SU-DHL-6 (cell line): ENCODE results near the gene FAM107B.

ENCODE experiments used
- H2AFZ ChIP-seq: fragments of 200-600 bp; sonication (generic); 2 replicates; pipeline ENCODE4 v1.6.1; 2014; ENCODE audit warnings: low read depth, mild to moderate bottlenecking, moderate library complexity, mixed read lengths, antibody characterized with exemption, low read length; ENCODE audit not compliant: severe bottlenecking
- H3F3A ChIP-seq: fragments of 200-600 bp; shearing (Covaris generic); 2 replicates; pipeline ENCODE4 v1.6.0; 2016; ENCODE audit warnings: antibody characterized with exemption, mild to moderate bottlenecking; ENCODE audit not compliant: insufficient read depth
- H3K27ac ChIP-seq: fragments of 200-600 bp; sonication (generic); 2 replicates; pipeline ENCODE4 v1.5.1; 2016; ENCODE audit warnings: low read depth, mild to moderate bottlenecking, low read length, moderate library complexity, mixed read lengths
- H3K27me3 ChIP-seq: fragments of 200-600 bp; sonication (generic), shearing (Covaris generic); 2 replicates; pipeline ENCODE4 v1.6.0; 2014; ENCODE audit warnings: mild to moderate bottlenecking, low read length
- H3K36me3 ChIP-seq: fragments of 200-600 bp; sonication (generic); 2 replicates; pipeline ENCODE4 v1.6.1; 2014; ENCODE audit warnings: mild to moderate bottlenecking, low read length, mixed read lengths
- H3K4me2 ChIP-seq: fragments of 300-600, 200-600 bp; shearing (Covaris generic), sonication (generic); 2 replicates; pipeline ENCODE4 v1.6.0; 2014; ENCODE audit warnings: low read length, low read depth, mild to moderate bottlenecking; ENCODE audit not compliant: poor library complexity, severe bottlenecking
- H3K4me3 ChIP-seq: fragments of 200-600 bp; sonication (generic); 2 replicates; pipeline ENCODE4 v1.5.1; 2014; ENCODE audit warnings: antibody characterized with exemption, low read length, mild to moderate bottlenecking, mixed read lengths; ENCODE audit not compliant: insufficient read depth, poor library complexity, severe bottlenecking
- H3K79me2 ChIP-seq: fragments of 200-600 bp; sonication (generic); 2 replicates; pipeline ENCODE4 v1.6.1; 2014; ENCODE audit warnings: mild to moderate bottlenecking, low read length, moderate library complexity; ENCODE audit not compliant: insufficient read depth
- H3K9ac ChIP-seq: fragments of 200-600 bp; sonication (generic); 2 replicates; pipeline ENCODE4 v1.7.0; 2014; ENCODE audit warnings: mild to moderate bottlenecking, low read length
- H3K9me2 ChIP-seq: fragments of 200-600 bp; sonication (generic); replicated peaks from 2 replicates; pipeline ENCODE4 v1.6.1; 2014; ENCODE audit warnings: low read length; ENCODE audit not compliant: insufficient read depth
- H3K9me3 ChIP-seq: fragments of 200-600 bp; sonication (generic); 2 replicates; pipeline ENCODE4 v1.6.1; 2014; ENCODE audit warnings: low read length, mixed read lengths; ENCODE audit not compliant: insufficient read depth
- H4K20me1 ChIP-seq: fragments of 200-600 bp; sonication (generic); 2 replicates; pipeline ENCODE4 v1.6.1; 2014; ENCODE audit warnings: low read depth, mild to moderate bottlenecking, antibody characterized with exemption, low read length, moderate library complexity, mixed read lengths
- EZH2phosphoT487 ChIP-seq: fragments of 200-600 bp; sonication (generic), shearing (Covaris generic); conservative IDR thresholded peaks from 2 replicates; pipeline ENCODE4 v1.6.1; 2018; ENCODE audit warnings: mild to moderate bottlenecking, antibody characterized with exemption, low read length, moderate library complexity, mixed read lengths
- TF ChIP-seq, protein P1 (sequence below): fragments of 200-600 bp; sonication (generic); IDR thresholded peaks from one replicate; pipeline ENCODE4 v1.5.1; 2017; ENCODE audit warnings: antibody characterized with exemption, mild to moderate bottlenecking, low read length, moderate library complexity; ENCODE audit not compliant: insufficient read depth, poor library complexity, severe bottlenecking

FAM107B gene

DNA sequence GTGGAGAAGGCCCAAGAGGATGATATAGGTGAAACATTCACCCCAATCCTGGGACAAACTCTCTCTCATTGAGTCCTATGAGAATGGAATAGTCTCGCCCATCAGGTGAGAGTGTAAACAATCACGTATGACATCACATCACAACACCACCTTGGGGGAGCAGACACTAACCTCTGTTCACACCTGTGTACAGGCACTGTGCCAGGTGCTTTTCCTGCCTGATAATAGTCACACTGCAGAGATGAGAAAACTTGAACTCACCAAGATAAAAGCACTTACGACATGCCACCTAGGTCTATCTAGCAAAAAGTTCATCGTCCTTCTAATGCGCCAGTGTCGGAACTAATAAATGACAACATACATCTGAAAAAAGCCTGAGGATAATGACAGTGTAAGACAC lies 187.8 kb downstream of the FAM107B start:
- Histone ChIP-seq H3K27ac (peak overlapping the region; percentile 55; the same call in 1 of the 2 replicates), H3K27me3 (no peaks in the 10 kb centered on the region), H3K4me2 (peak overlapping the region; percentile 34), H3K79me2 (peaks cover 100% of the 10 kb centered on the region), H2AFZ (no peak overlapping the region), H3K36me3 (peaks cover 22% of the 10 kb centered on the region), H4K20me1 (peaks cover 35% of the 10 kb centered on the region; the same call in 1 of the 2 replicates), H3K9me3 (no peaks in the 10 kb centered on the region), H3K4me3 (no peak overlapping the region), H3K9me2 (no peaks in the 10 kb centered on the region), H3K9ac (no peak overlapping the region), H3F3A (peaks cover 36% of the 10 kb centered on the region)
- no peak for TF ChIP-seq EZH2phosphoT487
- TF ChIP-seq, protein P1, sequence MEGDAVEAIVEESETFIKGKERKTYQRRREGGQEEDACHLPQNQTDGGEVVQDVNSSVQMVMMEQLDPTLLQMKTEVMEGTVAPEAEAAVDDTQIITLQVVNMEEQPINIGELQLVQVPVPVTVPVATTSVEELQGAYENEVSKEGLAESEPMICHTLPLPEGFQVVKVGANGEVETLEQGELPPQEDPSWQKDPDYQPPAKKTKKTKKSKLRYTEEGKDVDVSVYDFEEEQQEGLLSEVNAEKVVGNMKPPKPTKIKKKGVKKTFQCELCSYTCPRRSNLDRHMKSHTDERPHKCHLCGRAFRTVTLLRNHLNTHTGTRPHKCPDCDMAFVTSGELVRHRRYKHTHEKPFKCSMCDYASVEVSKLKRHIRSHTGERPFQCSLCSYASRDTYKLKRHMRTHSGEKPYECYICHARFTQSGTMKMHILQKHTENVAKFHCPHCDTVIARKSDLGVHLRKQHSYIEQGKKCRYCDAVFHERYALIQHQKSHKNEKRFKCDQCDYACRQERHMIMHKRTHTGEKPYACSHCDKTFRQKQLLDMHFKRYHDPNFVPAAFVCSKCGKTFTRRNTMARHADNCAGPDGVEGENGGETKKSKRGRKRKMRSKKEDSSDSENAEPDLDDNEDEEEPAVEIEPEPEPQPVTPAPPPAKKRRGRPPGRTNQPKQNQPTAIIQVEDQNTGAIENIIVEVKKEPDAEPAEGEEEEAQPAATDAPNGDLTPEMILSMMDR: no peak

DNA sequence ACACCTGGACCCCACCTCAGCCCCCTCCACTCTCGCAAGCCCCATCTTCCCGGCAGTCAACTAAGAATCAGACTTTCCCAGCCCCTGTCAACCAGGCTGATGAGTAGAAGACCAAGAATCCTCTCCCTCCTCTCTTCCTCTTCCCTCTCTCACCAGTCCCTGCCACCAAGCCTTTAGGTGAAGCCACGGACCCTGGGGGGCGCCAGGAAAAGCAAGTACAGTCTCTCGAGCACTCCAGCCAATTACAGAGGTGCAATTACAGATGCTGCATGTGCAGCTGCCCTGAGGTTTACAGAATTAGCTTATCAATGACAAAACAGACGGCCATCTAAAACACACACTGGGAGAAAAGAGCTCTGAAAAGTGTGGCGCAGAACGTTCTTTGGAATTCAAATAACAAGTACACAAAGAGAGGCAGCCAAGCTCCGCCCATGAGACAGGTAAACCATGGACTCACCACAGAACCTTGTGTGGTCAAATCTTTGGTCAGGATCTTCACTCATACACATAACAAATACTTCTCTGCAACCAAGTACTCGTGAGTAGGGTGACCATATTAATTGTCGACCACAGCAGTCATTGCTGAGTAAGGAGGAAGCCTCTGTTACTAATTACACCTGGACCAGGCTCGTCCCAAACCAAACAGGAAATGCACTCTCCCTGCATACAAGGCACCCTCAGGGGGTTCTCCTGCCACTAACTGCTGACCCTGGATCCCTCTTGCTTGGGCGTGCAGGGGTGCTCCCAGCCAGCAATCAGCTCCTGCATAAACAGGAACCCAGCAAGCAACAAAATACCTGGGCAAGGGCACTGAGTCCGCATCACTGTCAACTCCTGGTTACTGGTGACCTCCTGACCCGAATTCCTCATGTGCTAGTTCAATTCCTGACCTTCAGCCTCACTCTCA lies 189.2 kb downstream of the FAM107B start:
- Histone ChIP-seq H3K27ac (peak overlapping the region; percentile 25), H3K9me2 (no peaks in the 10 kb centered on the region), H2AFZ (no peak overlapping the region), H4K20me1 (peaks cover 29% of the 10 kb centered on the region; the same call in 1 of the 2 replicates), H3K4me3 (no peak overlapping the region), H3K9ac (no peak overlapping the region), H3K4me2 (peak overlapping the region; percentile 8), H3K79me2 (peaks cover 100% of the 10 kb centered on the region), H3F3A (peaks cover 31% of the 10 kb centered on the region), H3K36me3 (peaks cover 19% of the 10 kb centered on the region), H3K27me3 (no peaks in the 10 kb centered on the region), H3K9me3 (no peaks in the 10 kb centered on the region)
- TF ChIP-seq EZH2phosphoT487: no peak
- TF ChIP-seq, protein P1: no peak

DNA sequence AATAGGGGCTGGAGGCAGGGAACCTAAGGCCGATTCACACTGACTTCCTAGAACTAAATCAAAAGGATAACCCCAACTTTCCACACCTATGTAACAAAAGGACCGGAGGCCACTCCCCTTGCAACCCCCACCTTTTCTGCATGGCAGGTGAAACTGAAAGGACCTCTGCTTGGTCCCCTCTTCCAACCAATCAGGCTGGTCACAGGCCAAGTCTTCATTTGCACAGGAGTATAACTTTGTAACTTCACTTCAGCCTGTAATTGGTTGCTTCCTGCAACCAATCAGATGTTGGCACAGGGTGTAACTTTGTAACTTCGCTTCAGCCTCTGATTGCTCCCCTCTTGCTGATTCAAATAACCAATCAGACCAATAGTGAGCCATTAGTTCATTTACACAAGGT lies 190.0 kb downstream of the FAM107B start:
- no peak overlapping the region for H3K9ac ChIP-seq
- H3K79me2 ChIP-seq: peaks cover 100% of the 10 kb centered on the region
- no peaks in the 10 kb centered on the region for H3K27me3 ChIP-seq
- no peaks in the 10 kb centered on the region for H3K9me3 ChIP-seq
- no peaks in the 10 kb centered on the region for H3K9me2 ChIP-seq
- no peak overlapping the region for H2AFZ ChIP-seq
- peaks cover 24% of the 10 kb centered on the region; the same call in 1 of the 2 replicates for H4K20me1 ChIP-seq
- H3K27ac ChIP-seq: no peak overlapping the region
- TF ChIP-seq, protein P1: no peak
- TF ChIP-seq EZH2phosphoT487: no peak
- peaks cover 19% of the 10 kb centered on the region for H3K36me3 ChIP-seq
- no peak overlapping the region for H3K4me2 ChIP-seq
- peaks cover 26% of the 10 kb centered on the region for H3F3A ChIP-seq
- no peak overlapping the region for H3K4me3 ChIP-seq
